T-helper 1 cell (primary cell): ENCODE results near the gene SBK1.
"Not testable (repeated sequence)": the region's sequence is repeated elsewhere in the genome, so short reads cannot be mapped to it uniquely, and the experiment has no call there.

Source experiments
- DNase-seq, 5 donors: peaks; one replicate each; pipeline ENCODE4 v3.0.0-alpha.2; 2012 to 2020

The SBK1 gene

GRCh38 chr16:28309811-28310311 lies 17.5 kb downstream of the SBK1 start:
- DNase-seq: peak; percentile 41 to 91 (median 69)

- no peak for DNase-seq
Measured at GRCh38 chr16:28310796-28311195, 18.5 kb downstream of the SBK1 start.

- DNase-seq: no peak
Measured at GRCh38 chr16:28311413-28311812, 19.1 kb downstream of the SBK1 start.

GRCh38 chr16:28311913-28312312 lies 19.6 kb downstream of the SBK1 start:
- DNase-seq: no peak

- DNase-seq: no peak
Measured at GRCh38 chr16:28312327-28312726, 20.0 kb downstream of the SBK1 start.

- DNase-seq: no peak
Measured at GRCh38 chr16:28313587-28313986, 21.3 kb downstream of the SBK1 start.

GRCh38 chr16:28316054-28316453 lies 23.7 kb downstream of the SBK1 start:
- DNase-seq: no peak

GRCh38 chr16:28317040-28317880 lies 24.9 kb downstream of the SBK1 start:
- DNase-seq: peak; percentile 37 to 67 (median 57)

GRCh38 chr16:28318042-28318744 lies 25.9 kb downstream of the SBK1 start:
- no peak for DNase-seq

GRCh38 chr16:28319476-28320022 lies 27.2 kb downstream of the SBK1 start:
- DNase-seq: no peak

- DNase-seq: no peak
Measured at GRCh38 chr16:28320023-28320561, 27.8 kb downstream of the SBK1 start.

GRCh38 chr16:28320741-28321140 lies 28.4 kb downstream of the SBK1 start:
- no peak for DNase-seq

GRCh38 chr16:28321700-28322411 lies 29.5 kb downstream of the SBK1 start:
- no peak for DNase-seq

- DNase-seq: no peak
Measured at GRCh38 chr16:28324235-28324886, 32.0 kb downstream of the SBK1 start.

GRCh38 chr16:28324887-28325279 lies 32.6 kb downstream of the SBK1 start:
- DNase-seq: no peak

- DNase-seq: peak in 4 of 5 donors; percentile 36 to 45 (median 42)
Measured at GRCh38 chr16:28326881-28327610, 34.7 kb downstream of the SBK1 start.

GRCh38 chr16:28330232-28330631 lies 37.9 kb downstream of the SBK1 start:
- DNase-seq: not testable (repeated sequence)

GRCh38 chr16:28330981-28331380 lies 38.7 kb downstream of the SBK1 start:
- DNase-seq: not testable (repeated sequence)

- not testable (repeated sequence) for DNase-seq
Measured at GRCh38 chr16:28332632-28333031, 40.3 kb downstream of the SBK1 start.

GRCh38 chr16:28335678-28336077 lies 43.4 kb downstream of the SBK1 start:
- DNase-seq: not testable (repeated sequence)
